K562 (cell line): Measurements from ENCODE around the gene MTPN. TPM values are rescaled to one million over a fixed set of nuclear protein-coding genes. Genes with fewer than 3 reads are reported as not detected.

Experiments used
- RFX5 ChIP-seq: IDR thresholded peaks from 2 replicates; pipeline ENCODE4 v1.6.1; 2011; ENCODE audit warnings: low read depth, mild to moderate bottlenecking, improper control_type of control experiment, low read length
- ZNF384 ChIP-seq: IDR thresholded peaks from 2 replicates; pipeline ENCODE4 v1.6.1; 2012; ENCODE audit warnings: low read depth, low read length, improper control_type of control experiment
- ZNF830 ChIP-seq: fragments of 250-450 bp; sonication (Bioruptor Pico); IDR thresholded peaks from 2 replicates; pipeline ENCODE4 v1.5.0; 2021; ENCODE audit warnings: mild to moderate bottlenecking
- polyA plus RNA-seq, 8 experiments: library from polyadenylated mRNA; depleted of rRNA in 4 of 8; stranded (reverse) in 5 of 8; unstranded in 3 of 8; fragments of >200 nt; fragmentation: Nextera tagmentation in 2 of 8; fragmentation: Illumina TruSeq in 1 of 8; extraction: Ambion mirVana in 2 of 8; extraction: Trizol in 1 of 8; gene quantifications; 2 replicates each; pipeline versions ENCODE4 v1.2.1 to v1.2.3, GENCODE V29; 2011 to 2014; ENCODE audit warnings: inconsistent platforms in 1 of 8, missing spikeins in 1 of 8
- total RNA-seq, 7 experiments: library from RNA; depleted of rRNA in 6 of 7; stranded (reverse); fragments of >200 nt in 6 of 7; fragmentation: Illumina TruSeq in 2 of 7; extraction: Trizol in 2 of 7; gene quantifications; 2 replicates each; pipeline versions ENCODE4 v1.2.1 to v1.2.3, GENCODE V29; 2011 to 2021; ENCODE audit warnings: low replicate concordance in 1 of 7
- TF ChIP-seq, protein P1 (sequence below): sonication (generic); formaldehyde crosslinking; IDR thresholded peaks from 2 replicates; pipeline ENCODE4 v1.8.0; 2023; ENCODE audit warnings: mild to moderate bottlenecking, missing genetic modification reagents
- TF ChIP-seq, protein P2 (sequence below): sonication (generic); formaldehyde crosslinking; IDR thresholded peaks from 2 replicates; pipeline ENCODE4 v1.8.0; 2022; ENCODE audit warnings: missing genetic modification reagents, mild to moderate bottlenecking, moderate library complexity, borderline replicate concordance
- TF ChIP-seq, protein P3 (sequence below): fragments of 250-450 bp; sonication (Bioruptor Pico); IDR thresholded peaks from 2 replicates; pipeline ENCODE4 v1.4.0; 2020

The MTPN gene
- total and polyA plus RNA-seq, 9 of the 15 experiments (the other 6 are each of a cell fraction or from before 2014, with no cell fraction given), result 68.5 to 261 (median 156) TPM

DNA sequence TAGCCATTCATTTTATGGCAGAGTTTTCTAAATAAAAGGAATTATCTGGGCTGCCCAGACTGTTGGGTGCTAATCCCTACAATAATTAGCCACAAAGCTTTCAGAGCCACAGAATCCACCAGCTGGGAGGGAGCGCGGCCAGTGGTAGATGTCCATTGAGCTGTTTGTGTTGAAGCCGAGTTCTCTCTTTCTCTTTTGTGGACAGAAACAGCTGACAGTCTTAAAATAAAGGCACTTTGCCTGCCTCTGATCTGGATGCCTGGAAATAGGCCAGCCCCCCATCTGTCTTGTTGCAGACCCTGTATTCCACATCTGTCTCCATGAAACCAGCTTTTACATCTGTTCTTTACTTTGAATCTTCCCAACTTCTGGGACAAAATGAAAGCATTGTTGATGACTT is 66.1 kb downstream of the MTPN start (continued):
- TF ChIP-seq, protein P1, sequence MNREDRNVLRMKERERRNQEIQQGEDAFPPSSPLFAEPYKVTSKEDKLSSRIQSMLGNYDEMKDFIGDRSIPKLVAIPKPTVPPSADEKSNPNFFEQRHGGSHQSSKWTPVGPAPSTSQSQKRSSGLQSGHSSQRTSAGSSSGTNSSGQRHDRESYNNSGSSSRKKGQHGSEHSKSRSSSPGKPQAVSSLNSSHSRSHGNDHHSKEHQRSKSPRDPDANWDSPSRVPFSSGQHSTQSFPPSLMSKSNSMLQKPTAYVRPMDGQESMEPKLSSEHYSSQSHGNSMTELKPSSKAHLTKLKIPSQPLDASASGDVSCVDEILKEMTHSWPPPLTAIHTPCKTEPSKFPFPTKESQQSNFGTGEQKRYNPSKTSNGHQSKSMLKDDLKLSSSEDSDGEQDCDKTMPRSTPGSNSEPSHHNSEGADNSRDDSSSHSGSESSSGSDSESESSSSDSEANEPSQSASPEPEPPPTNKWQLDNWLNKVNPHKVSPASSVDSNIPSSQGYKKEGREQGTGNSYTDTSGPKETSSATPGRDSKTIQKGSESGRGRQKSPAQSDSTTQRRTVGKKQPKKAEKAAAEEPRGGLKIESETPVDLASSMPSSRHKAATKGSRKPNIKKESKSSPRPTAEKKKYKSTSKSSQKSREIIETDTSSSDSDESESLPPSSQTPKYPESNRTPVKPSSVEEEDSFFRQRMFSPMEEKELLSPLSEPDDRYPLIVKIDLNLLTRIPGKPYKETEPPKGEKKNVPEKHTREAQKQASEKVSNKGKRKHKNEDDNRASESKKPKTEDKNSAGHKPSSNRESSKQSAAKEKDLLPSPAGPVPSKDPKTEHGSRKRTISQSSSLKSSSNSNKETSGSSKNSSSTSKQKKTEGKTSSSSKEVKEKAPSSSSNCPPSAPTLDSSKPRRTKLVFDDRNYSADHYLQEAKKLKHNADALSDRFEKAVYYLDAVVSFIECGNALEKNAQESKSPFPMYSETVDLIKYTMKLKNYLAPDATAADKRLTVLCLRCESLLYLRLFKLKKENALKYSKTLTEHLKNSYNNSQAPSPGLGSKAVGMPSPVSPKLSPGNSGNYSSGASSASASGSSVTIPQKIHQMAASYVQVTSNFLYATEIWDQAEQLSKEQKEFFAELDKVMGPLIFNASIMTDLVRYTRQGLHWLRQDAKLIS (CRISPR knock-in tag), result no peak
- TF ChIP-seq ZNF830, result no peak
- no peak for TF ChIP-seq RFX5
- no peak for TF ChIP-seq ZNF384
- TF ChIP-seq, protein P2, sequence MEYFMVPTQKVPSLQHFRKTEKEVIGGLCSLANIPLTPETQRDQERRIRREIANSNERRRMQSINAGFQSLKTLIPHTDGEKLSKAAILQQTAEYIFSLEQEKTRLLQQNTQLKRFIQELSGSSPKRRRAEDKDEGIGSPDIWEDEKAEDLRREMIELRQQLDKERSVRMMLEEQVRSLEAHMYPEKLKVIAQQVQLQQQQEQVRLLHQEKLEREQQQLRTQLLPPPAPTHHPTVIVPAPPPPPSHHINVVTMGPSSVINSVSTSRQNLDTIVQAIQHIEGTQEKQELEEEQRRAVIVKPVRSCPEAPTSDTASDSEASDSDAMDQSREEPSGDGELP, result peak; percentile 27; the same call in 1 of the 2 replicates
- TF ChIP-seq, protein P3, sequence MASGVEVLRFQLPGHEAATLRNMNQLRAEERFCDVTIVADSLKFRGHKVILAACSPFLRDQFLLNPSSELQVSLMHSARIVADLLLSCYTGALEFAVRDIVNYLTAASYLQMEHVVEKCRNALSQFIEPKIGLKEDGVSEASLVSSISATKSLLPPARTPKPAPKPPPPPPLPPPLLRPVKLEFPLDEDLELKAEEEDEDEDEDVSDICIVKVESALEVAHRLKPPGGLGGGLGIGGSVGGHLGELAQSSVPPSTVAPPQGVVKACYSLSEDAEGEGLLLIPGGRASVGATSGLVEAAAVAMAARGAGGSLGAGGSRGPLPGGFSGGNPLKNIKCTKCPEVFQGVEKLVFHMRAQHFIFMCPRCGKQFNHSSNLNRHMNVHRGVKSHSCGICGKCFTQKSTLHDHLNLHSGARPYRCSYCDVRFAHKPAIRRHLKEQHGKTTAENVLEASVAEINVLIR (CRISPR knock-in tag), result no peak
